HCT116 (cell line): Measurements from ENCODE around the gene SESN1. TPM values are rescaled to one million over a fixed set of nuclear protein-coding genes. Genes with fewer than 3 reads are reported as not detected.

Experiments
- ATAC-seq: fragments of 200-7000 bp; cut with Tn5 transposase; 2 replicates; pipeline ENCODE4 v1.9.1; 2020; ENCODE audit warnings: mild to moderate bottlenecking, moderate library complexity
- BruUV-seq: library from RNA; stranded (reverse); fragments of 400-500 nt; replicated peaks from 2 replicates; lab custom pipeline; 2021; lab: Mats Ljungman, UMichigan
- CTCF ChIA-PET: fragments of 300-600 bp; sonication (Branson Sonifier 250); formaldehyde crosslinking; loops from one replicate; lab custom pipeline; 2021; ENCODE audit warnings: antibody characterized with exemption; lab: Charles Lee
- POLR2A ChIA-PET: fragments of 300-600, 350-600 bp; sonication (Branson Sonifier 250); formaldehyde crosslinking; loops from one replicate; lab custom pipeline; 2021; ENCODE audit warnings: antibody characterized with exemption; lab: Charles Lee
- RAD21 ChIA-PET, 2 experiments: fragments of 300-600 bp; sonication (Branson Sonifier 250); formaldehyde crosslinking; loops; one replicate each; lab custom pipeline; 2023; ENCODE audit warnings: low total read pairs in 2 of 2; ENCODE audit not compliant: uncharacterized antibody in 2 of 2, unreplicated experiment in 2 of 2, low non-redundant PET in 1 of 2; lab: Charles Lee
- DNase-seq: peaks from one replicate; pipeline ENCODE4 v3.0.0-alpha.2; 2010; ENCODE audit warnings: low read depth, low spot score
- H2AFZ ChIP-seq: fragments of 200-600 bp; shearing (Covaris generic), sonication (generic); 2 replicates; pipeline ENCODE4 v1.6.1; 2017; ENCODE audit warnings: low read depth, mixed run types, mixed read lengths, antibody characterized with exemption, low read length; ENCODE audit not compliant: poor library complexity, severe bottlenecking
- H3K27ac ChIP-seq: 2 replicates; pipeline ENCODE4 v1.5.1; 2012; ENCODE audit warnings: low read depth, low read length
- H3K27me3 ChIP-seq: fragments of 200-600 bp; sonication (generic); 2 replicates; pipeline ENCODE4 v1.6.1; 2016; ENCODE audit warnings: mixed run types, low read length, mixed read lengths; ENCODE audit not compliant: insufficient read depth
- H3K36me3 ChIP-seq, 2 experiments: fragments of 200-500 bp in 1 of 2; fragments of 200-600 bp in 1 of 2; sonication (Bioruptor generic) in 1 of 2; sonication (generic) in 1 of 2; 2 replicates each; pipeline versions ENCODE4 v1.5.1 to v1.6.1; 2014 to 2016; ENCODE audit warnings: low read length in 2 of 2, inconsistent platforms in 1 of 2, mixed read lengths in 1 of 2, mixed run types in 1 of 2; ENCODE audit not compliant: insufficient read depth in 2 of 2, control insufficient read depth in 1 of 2
- H3K4me1 ChIP-seq, 2 experiments: fragments of 200-600 bp in 1 of 2; sonication (generic) in 1 of 2; 2 replicates each; pipeline versions ENCODE4 v1.5.1 to v1.6.1; 2012 to 2017; ENCODE audit warnings: low read length in 2 of 2, inconsistent platforms in 1 of 2, mild to moderate bottlenecking in 1 of 2, mixed read lengths in 1 of 2, mixed run types in 1 of 2, moderate library complexity in 1 of 2; ENCODE audit not compliant: insufficient read depth in 2 of 2, control insufficient read depth in 1 of 2
- H3K4me2 ChIP-seq: fragments of 200-600 bp; sonication (generic); 2 replicates; pipeline ENCODE4 v1.6.1; 2017; ENCODE audit warnings: mixed run types, low read length, mixed read lengths
- H3K4me3 ChIP-seq, 2 experiments: fragments of 200-600 bp in 1 of 2; sonication (generic) in 1 of 2; replicated peaks in 1 of 2; 2 replicates each; pipeline ENCODE4 v1.5.1; 2011 to 2016; ENCODE audit warnings: low read length in 2 of 2, control low read depth in 1 of 2, low read depth in 1 of 2, mild to moderate bottlenecking in 1 of 2, mixed read lengths in 1 of 2, mixed run types in 1 of 2
- H3K79me2 ChIP-seq: fragments of 200-600 bp; sonication (generic); 2 replicates; pipeline ENCODE4 v1.6.1; 2017; ENCODE audit warnings: mild to moderate bottlenecking, mixed run types, low read length, moderate library complexity, mixed read lengths; ENCODE audit not compliant: insufficient read depth
- H3K9ac ChIP-seq: fragments of 200-600 bp; sonication (generic); 2 replicates; pipeline ENCODE4 v1.6.1; 2016; ENCODE audit warnings: low read length, mixed read lengths
- H3K9me2 ChIP-seq: fragments of 200-600 bp; sonication (generic), shearing (Covaris generic); 2 replicates; pipeline ENCODE4 v1.6.1; 2017; ENCODE audit warnings: mixed run types, mild to moderate bottlenecking, moderate library complexity; ENCODE audit not compliant: insufficient read depth
- H3K9me3 ChIP-seq, 2 experiments: fragments of 200-500 bp in 1 of 2; fragments of 200-600 bp in 1 of 2; sonication (Bioruptor generic) in 1 of 2; sonication (generic) in 1 of 2; 2 replicates each; pipeline ENCODE4 v1.6.1; 2014 to 2017; ENCODE audit warnings: low read length in 2 of 2, mixed read lengths in 2 of 2, inconsistent platforms in 1 of 2, low read depth in 1 of 2, mild to moderate bottlenecking in 1 of 2, mixed run types in 1 of 2, moderate library complexity in 1 of 2; ENCODE audit not compliant: control insufficient read depth in 1 of 2, insufficient read depth in 1 of 2
- H4K20me1 ChIP-seq: fragments of 200-600 bp; sonication (generic), shearing (Covaris generic); 2 replicates; pipeline ENCODE4 v1.6.1; 2017; ENCODE audit warnings: mixed run types, mild to moderate bottlenecking, moderate library complexity; ENCODE audit not compliant: insufficient read depth
- CEBPB ChIP-seq: IDR thresholded peaks from 2 replicates; pipeline ENCODE4 v1.6.1; 2012; ENCODE audit warnings: low read depth
- EGR1 ChIP-seq: IDR thresholded peaks from 2 replicates; pipeline ENCODE4 v1.6.1; 2012; ENCODE audit warnings: low read depth
- EZH2phosphoT487 ChIP-seq: fragments of 200-600 bp; IDR thresholded peaks from 2 replicates; pipeline ENCODE4 v1.6.1; 2018; ENCODE audit warnings: antibody characterized with exemption, borderline replicate concordance
- FOSL1 ChIP-seq: IDR thresholded peaks from 2 replicates; pipeline ENCODE4 v1.6.1; 2012; ENCODE audit warnings: low read depth
- JUND ChIP-seq: IDR thresholded peaks from 2 replicates; pipeline ENCODE4 v1.6.1; 2012
- POLR2A ChIP-seq: IDR thresholded peaks from 2 replicates; pipeline ENCODE4 v1.7.0; 2011; ENCODE audit warnings: borderline replicate concordance; ENCODE audit not compliant: insufficient read depth, insufficient read length; ENCODE audit errors: extremely low read depth
- POLR2AphosphoS5 ChIP-seq: IDR thresholded peaks from 2 replicates; pipeline ENCODE4 v1.6.1; 2011; ENCODE audit warnings: mild to moderate bottlenecking, low read depth, low read length, moderate library complexity
- RAD21 ChIP-seq: IDR thresholded peaks from 2 replicates; pipeline ENCODE4 v1.6.1; 2012; ENCODE audit warnings: low read depth, mild to moderate bottlenecking
- REST ChIP-seq: IDR thresholded peaks from 2 replicates; pipeline ENCODE4 v1.6.1; 2012; ENCODE audit warnings: low read depth
- SIN3A ChIP-seq: IDR thresholded peaks from 2 replicates; pipeline ENCODE4 v1.6.1; 2012; ENCODE audit warnings: low read depth
- SP1 ChIP-seq: IDR thresholded peaks from 2 replicates; pipeline ENCODE4 v1.6.1; 2012; ENCODE audit warnings: low read depth
- SRF ChIP-seq: IDR thresholded peaks from 2 replicates; pipeline ENCODE4 v1.6.1; 2012; ENCODE audit warnings: low read depth
- TCF7L2 ChIP-seq: IDR thresholded peaks from 2 replicates; pipeline ENCODE4 v1.7.0; 2011; ENCODE audit warnings: borderline replicate concordance, inconsistent platforms; ENCODE audit not compliant: insufficient read depth, insufficient read length; ENCODE audit errors: extremely low read depth
- intact Hi-C: fragments of 100-400 bp; cut with micrococcal nuclease; formaldehyde crosslinking; loops from 2 replicates; pipeline ENCODE4 v1.10.0; 2022
- total RNA-seq: library from RNA; stranded (reverse); gene quantifications from one replicate; pipeline ENCODE4 v1.2.1, GENCODE V29; 2021; ENCODE audit not compliant: unreplicated experiment
- TF ChIP-seq, protein P1 (sequence below), 3 experiments: fragments of 200-600 bp in 1 of 3; sonication (generic) in 1 of 3; IDR thresholded peaks in 2 of 3; conservative IDR thresholded peaks in 1 of 3; 2 replicates each; pipeline ENCODE4 v1.5.1; 2012 to 2017; ENCODE audit warnings: low read depth in 2 of 3, low read length in 2 of 3, antibody characterized with exemption in 1 of 3, borderline replicate concordance in 1 of 3, control low read depth in 1 of 3, mild to moderate bottlenecking in 1 of 3, mixed read lengths in 1 of 3, mixed run types in 1 of 3, moderate library complexity in 1 of 3; ENCODE audit not compliant: insufficient read depth in 1 of 3
- TF ChIP-seq, protein P2 (sequence below): IDR thresholded peaks from 2 replicates; pipeline ENCODE4 v1.6.1; 2012

Gene SESN1
- total RNA-seq, 1 experiment from 2014 or later: 9.3 TPM

DNA sequence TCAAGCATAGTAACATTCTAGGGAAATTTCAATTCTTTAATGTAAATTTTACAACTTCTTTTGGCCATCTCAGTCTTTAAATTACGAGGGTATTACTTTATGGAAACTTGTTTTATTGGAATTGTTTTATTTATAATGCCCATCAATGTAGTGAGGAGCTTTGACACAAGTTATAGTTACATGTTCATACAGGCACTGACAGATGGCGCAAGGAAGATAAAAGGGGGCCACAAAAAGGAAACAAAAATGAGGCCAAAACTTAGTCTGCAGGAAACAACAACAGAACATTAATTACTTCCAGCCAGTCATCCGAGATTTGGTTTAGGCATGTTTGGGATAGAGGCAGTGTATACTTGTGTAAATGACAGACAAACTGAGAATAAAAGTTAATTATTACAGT lies 18.3 kb downstream of the SESN1 start (continued):
- TF ChIP-seq REST (no peak), EGR1 (no peak), TCF7L2 (no peak), RAD21 (no peak), EZH2phosphoT487 (no peak), FOSL1 (no peak)
- TF ChIP-seq, protein P1, sequence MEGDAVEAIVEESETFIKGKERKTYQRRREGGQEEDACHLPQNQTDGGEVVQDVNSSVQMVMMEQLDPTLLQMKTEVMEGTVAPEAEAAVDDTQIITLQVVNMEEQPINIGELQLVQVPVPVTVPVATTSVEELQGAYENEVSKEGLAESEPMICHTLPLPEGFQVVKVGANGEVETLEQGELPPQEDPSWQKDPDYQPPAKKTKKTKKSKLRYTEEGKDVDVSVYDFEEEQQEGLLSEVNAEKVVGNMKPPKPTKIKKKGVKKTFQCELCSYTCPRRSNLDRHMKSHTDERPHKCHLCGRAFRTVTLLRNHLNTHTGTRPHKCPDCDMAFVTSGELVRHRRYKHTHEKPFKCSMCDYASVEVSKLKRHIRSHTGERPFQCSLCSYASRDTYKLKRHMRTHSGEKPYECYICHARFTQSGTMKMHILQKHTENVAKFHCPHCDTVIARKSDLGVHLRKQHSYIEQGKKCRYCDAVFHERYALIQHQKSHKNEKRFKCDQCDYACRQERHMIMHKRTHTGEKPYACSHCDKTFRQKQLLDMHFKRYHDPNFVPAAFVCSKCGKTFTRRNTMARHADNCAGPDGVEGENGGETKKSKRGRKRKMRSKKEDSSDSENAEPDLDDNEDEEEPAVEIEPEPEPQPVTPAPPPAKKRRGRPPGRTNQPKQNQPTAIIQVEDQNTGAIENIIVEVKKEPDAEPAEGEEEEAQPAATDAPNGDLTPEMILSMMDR (IDR thresholded peaks at IDR 0.05 in 2 of 3, conservative IDR thresholded peaks at IDR 0.05 in 1 of 3; ENCODE audit: borderline replicate concordance in 1 of 3, insufficient read depth in 1 of 3, low read depth in 2 of 3, low read length in 2 of 3): no peak

- Histone ChIP-seq H3K9me3 (no peaks in the 10 kb centered on the region), H3K27me3 (no peaks in the 10 kb centered on the region), H4K20me1 (no peaks in the 10 kb centered on the region), H3K27ac (no peak overlapping the region), H3K36me3 (no peaks in the 10 kb centered on the region), H3K9ac (no peak overlapping the region), H3K4me2 (no peak overlapping the region), H3K4me1 (no peaks in the 10 kb centered on the region), H3K9me2 (no peaks in the 10 kb centered on the region), H2AFZ (no peak overlapping the region), H3K4me3 (no peak overlapping the region), H3K79me2 (no peaks in the 10 kb centered on the region)
- TF ChIP-seq, protein P2, sequence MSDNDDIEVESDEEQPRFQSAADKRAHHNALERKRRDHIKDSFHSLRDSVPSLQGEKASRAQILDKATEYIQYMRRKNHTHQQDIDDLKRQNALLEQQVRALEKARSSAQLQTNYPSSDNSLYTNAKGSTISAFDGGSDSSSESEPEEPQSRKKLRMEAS: no peak
- TF ChIP-seq CEBPB: no peak
- TF ChIP-seq POLR2AphosphoS5: no peak
- no peak for TF ChIP-seq SIN3A
- TF ChIP-seq SP1: no peak
- TF ChIP-seq POLR2A: no peak
- no peak for TF ChIP-seq JUND
- no peak for TF ChIP-seq SRF
- intact Hi-C loops: loop anchor here (10.0 kb wide), 1 partner anchor 971 kb away; no protein-coding TSS in a partner anchor
- no TSS peak for BruUV-seq
- ChIA-PET POLR2A (no interaction called here), CTCF (interaction anchor here (0.6 to 5.7 kb wide), 3 partner anchors 19 to 1059 kb away, joined by 3 to 64 read pairs (median 3); partner anchors contain the start of genes CEP57L1 and SESN1), RAD21 (no interaction called here)
- ATAC-seq: no peak
- no peak for DNase-seq
Observed at GRCh38 chr6:109075934-109076333, 18.7 kb downstream of the SESN1 start.
